ENCODE results near the gene SPRR2G. TPM values are rescaled to one million over a fixed set of nuclear protein-coding genes. Genes with fewer than 3 reads are reported as not detected.

The SPRR2G gene
- total RNA-seq, 1 experiment from 2014 or later: not detected

DNA sequence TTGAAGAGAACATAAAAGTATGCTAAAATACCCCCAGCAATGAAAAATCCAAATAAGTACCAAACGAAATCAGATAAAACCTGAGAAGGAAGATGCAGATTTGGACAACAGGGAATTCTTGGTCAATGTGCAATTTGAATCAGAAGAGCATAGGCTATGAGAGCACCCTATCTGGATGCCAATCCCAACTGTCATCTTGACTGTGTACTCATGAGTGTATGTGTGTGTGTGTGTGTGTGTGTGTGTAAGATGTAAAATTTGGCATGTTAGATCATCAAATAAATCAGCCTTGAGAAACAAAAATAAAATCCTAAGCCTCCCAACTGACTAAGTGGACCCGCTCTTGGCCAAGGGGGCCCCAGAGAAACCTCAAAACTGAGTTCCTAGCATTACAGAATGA is 18.0 kb upstream of the SPRR2G start:
- H3K4ac ChIP-seq (ENCODE audit: low read depth, low read length): no peak overlapping the region
- H3K27ac ChIP-seq (ENCODE audit: insufficient read length, low read depth, low read length): no peak overlapping the region
- no peaks in the 10 kb centered on the region for H3K79me1 ChIP-seq (ENCODE audit: insufficient read depth, low read depth, low read length, poor library complexity, severe bottlenecking)
- no peak overlapping the region for H3K23ac ChIP-seq (ENCODE audit: insufficient read length, low read depth, low read length)
- H3K27me3 Mint-ChIP-seq (ENCODE audit: low read depth): peaks cover under 1% of the 10 kb centered on the region
- H2BK5ac ChIP-seq (ENCODE audit: insufficient read length, low read length): no peak overlapping the region
- peaks cover 0 to 4% of the 10 kb centered on the region in 2 experiments; a peak in 4 of 5 replicates for H3K9me3 Mint-ChIP-seq
- H3K9ac ChIP-seq (ENCODE audit: extremely low read depth, insufficient read length, low read length): no peak overlapping the region
- WGBS (ENCODE audit: extremely low coverage, insufficient read length, low lambda C conversion rate): no CpG with 5 or more reads among the region's 2 CpGs
- no peaks in the 10 kb centered on the region for H3K9me3 ChIP-seq (ENCODE audit: control insufficient read depth, low read depth, low read length)
- no peaks in the 10 kb centered on the region; a peak in 1 of 7 replicates for H3K36me3 Mint-ChIP-seq (ENCODE audit: insufficient read depth in 1 of 3, low read depth in 3 of 3)
- no peak overlapping the region for H3K14ac ChIP-seq (ENCODE audit: insufficient read depth, low read length)
- H2BK12ac ChIP-seq (ENCODE audit: insufficient read length, low read depth, low read length): no peak overlapping the region
- H3K79me2 ChIP-seq (ENCODE audit: insufficient read depth, low read length): no peaks in the 10 kb centered on the region
- H3K4me1 ChIP-seq (ENCODE audit: insufficient read depth, low read length): no peaks in the 10 kb centered on the region
- no peak overlapping the region for H3K18ac ChIP-seq (ENCODE audit: insufficient read length, low read depth, low read length)
- no peak overlapping the region for H3K27ac Mint-ChIP-seq
- no peak for DNase-seq
- no peak overlapping the region for H4K91ac ChIP-seq (ENCODE audit: insufficient read length, low read depth, low read length)
- H2AK5ac ChIP-seq (ENCODE audit: insufficient read length, low read length): no peak overlapping the region
- no peak overlapping the region for H2AFZ ChIP-seq (ENCODE audit: low read length)
- H3T11ph ChIP-seq (ENCODE audit: low read length): no peak overlapping the region
- H4K20me1 ChIP-seq (ENCODE audit: control insufficient read depth, insufficient read depth, insufficient read length): no peaks in the 10 kb centered on the region
- H2BK15ac ChIP-seq (ENCODE audit: low read depth, low read length): no peak overlapping the region
- H3K56ac ChIP-seq (ENCODE audit: insufficient read length, low read depth, low read length): no peak overlapping the region
- no peak overlapping the region for H2BK20ac ChIP-seq (ENCODE audit: low read depth, low read length, poor library complexity, severe bottlenecking)
- TF ChIP-seq, protein P1, sequence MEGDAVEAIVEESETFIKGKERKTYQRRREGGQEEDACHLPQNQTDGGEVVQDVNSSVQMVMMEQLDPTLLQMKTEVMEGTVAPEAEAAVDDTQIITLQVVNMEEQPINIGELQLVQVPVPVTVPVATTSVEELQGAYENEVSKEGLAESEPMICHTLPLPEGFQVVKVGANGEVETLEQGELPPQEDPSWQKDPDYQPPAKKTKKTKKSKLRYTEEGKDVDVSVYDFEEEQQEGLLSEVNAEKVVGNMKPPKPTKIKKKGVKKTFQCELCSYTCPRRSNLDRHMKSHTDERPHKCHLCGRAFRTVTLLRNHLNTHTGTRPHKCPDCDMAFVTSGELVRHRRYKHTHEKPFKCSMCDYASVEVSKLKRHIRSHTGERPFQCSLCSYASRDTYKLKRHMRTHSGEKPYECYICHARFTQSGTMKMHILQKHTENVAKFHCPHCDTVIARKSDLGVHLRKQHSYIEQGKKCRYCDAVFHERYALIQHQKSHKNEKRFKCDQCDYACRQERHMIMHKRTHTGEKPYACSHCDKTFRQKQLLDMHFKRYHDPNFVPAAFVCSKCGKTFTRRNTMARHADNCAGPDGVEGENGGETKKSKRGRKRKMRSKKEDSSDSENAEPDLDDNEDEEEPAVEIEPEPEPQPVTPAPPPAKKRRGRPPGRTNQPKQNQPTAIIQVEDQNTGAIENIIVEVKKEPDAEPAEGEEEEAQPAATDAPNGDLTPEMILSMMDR (conservative IDR thresholded peaks at IDR 0.05): no peak
- no peak overlapping the region for H2BK120ac ChIP-seq (ENCODE audit: low read depth, low read length, poor library complexity, severe bottlenecking)
- no peaks in the 10 kb centered on the region for H3K27me3 ChIP-seq (ENCODE audit: insufficient read depth, low read length)
- H3K4me1 Mint-ChIP-seq: no peaks in the 10 kb centered on the region
- no peaks in the 10 kb centered on the region for H3K23me2 ChIP-seq (ENCODE audit: insufficient read length, low read depth, low read length, poor library complexity, severe bottlenecking)
- H4K8ac ChIP-seq (replicated peaks; ENCODE audit: insufficient read length, low read depth, low read length): no peak overlapping the region
- H4K5ac ChIP-seq (ENCODE audit: insufficient read length, low read depth, low read length): no peak overlapping the region
- no peak overlapping the region for H3K4me3 Mint-ChIP-seq
- H3K4me2 ChIP-seq (ENCODE audit: insufficient read depth, insufficient read length, low read length): no peak overlapping the region

All from H9 (cell line).